Calu3 (cell line): ENCODE measurements around the gene CMYA5. TPM values are rescaled to one million over a fixed set of nuclear protein-coding genes. Genes with fewer than 3 reads are reported as not detected.

Experiments used
- BruUV-seq: library from RNA; stranded (reverse); fragments of 400-500 nt; replicated peaks from 2 replicates; lab custom pipeline; 2021; lab: Mats Ljungman, UMichigan
- CTCF ChIA-PET: fragments of 300-600 bp; sonication (Branson Sonifier 250); formaldehyde crosslinking; loops from one replicate; lab custom pipeline; 2022; ENCODE audit warnings: antibody characterized with exemption; lab: Charles Lee
- DNase-seq: peaks from one replicate; pipeline ENCODE4 v3.0.0; 2022
- H3K27ac Mint-ChIP-seq: one replicate; pipeline ENCODE4 v1.8.0; 2022; ENCODE audit warnings: mixed read lengths; ENCODE audit not compliant: unreplicated experiment
- H3K27me3 Mint-ChIP-seq: one replicate; pipeline ENCODE4 v1.8.0; 2022; ENCODE audit warnings: mixed read lengths; ENCODE audit not compliant: unreplicated experiment
- H3K36me3 Mint-ChIP-seq: one replicate; pipeline ENCODE4 v1.8.0; 2022; ENCODE audit warnings: mild to moderate bottlenecking, moderate library complexity, mixed read lengths; ENCODE audit not compliant: insufficient read depth, unreplicated experiment
- H3K4me1 Mint-ChIP-seq: one replicate; pipeline ENCODE4 v1.8.0; 2022; ENCODE audit warnings: mild to moderate bottlenecking, low read depth, mixed read lengths; ENCODE audit not compliant: unreplicated experiment
- H3K4me3 Mint-ChIP-seq: one replicate; pipeline ENCODE4 v1.8.0; 2022; ENCODE audit warnings: mild to moderate bottlenecking, low read depth, moderate library complexity, mixed read lengths; ENCODE audit not compliant: unreplicated experiment
- H3K9me3 Mint-ChIP-seq: one replicate; pipeline ENCODE4 v1.8.0; 2022; ENCODE audit warnings: low read depth, mixed read lengths; ENCODE audit not compliant: unreplicated experiment
- intact Hi-C: fragments of 100-400 bp; cut with micrococcal nuclease; formaldehyde crosslinking; loops from one replicate; pipeline ENCODE4 v1.10.0; 2022; ENCODE audit not compliant: unreplicated experiment
- total RNA-seq: library from RNA; stranded (reverse); gene quantifications from 2 replicates; pipeline ENCODE4 v1.2.3, GENCODE V29; 2022
- TF ChIP-seq, protein P1 (sequence below): fragments of 200-600 bp; IDR thresholded peaks from one replicate; pipeline ENCODE4 v1.8.0; 2022; ENCODE audit warnings: antibody characterized with exemption; ENCODE audit not compliant: unreplicated experiment

The CMYA5 gene
- total RNA-seq, 1 experiment from 2014 or later, result 3.3 TPM

DNA sequence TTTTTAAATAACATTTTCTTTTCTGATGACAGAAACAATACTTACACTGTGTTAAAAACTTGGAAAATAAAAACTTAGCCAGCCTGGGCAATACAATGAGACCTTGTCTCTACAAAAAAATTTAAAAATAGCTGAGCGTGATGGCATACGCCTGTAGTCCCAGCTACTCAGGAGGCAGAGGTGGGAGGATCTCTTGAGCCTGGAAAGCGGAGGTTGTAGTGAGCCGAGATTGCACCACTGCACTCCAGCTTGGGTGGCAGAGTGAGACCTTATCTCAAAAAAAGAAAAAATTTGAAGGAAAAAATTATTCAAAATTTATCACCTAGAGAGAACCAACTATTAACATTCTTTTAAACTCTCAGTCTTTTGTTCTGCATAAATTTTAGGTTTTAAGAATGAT is 4.9 kb upstream of the CMYA5 start:
- Mint-ChIP-seq H3K9me3 (no peaks in the 10 kb centered on the region), H3K4me1 (peaks cover 15% of the 10 kb centered on the region), H3K36me3 (peaks cover 16% of the 10 kb centered on the region), H3K27me3 (no peaks in the 10 kb centered on the region), H3K4me3 (no peak overlapping the region), H3K27ac (no peak overlapping the region)
- TF ChIP-seq, protein P1, sequence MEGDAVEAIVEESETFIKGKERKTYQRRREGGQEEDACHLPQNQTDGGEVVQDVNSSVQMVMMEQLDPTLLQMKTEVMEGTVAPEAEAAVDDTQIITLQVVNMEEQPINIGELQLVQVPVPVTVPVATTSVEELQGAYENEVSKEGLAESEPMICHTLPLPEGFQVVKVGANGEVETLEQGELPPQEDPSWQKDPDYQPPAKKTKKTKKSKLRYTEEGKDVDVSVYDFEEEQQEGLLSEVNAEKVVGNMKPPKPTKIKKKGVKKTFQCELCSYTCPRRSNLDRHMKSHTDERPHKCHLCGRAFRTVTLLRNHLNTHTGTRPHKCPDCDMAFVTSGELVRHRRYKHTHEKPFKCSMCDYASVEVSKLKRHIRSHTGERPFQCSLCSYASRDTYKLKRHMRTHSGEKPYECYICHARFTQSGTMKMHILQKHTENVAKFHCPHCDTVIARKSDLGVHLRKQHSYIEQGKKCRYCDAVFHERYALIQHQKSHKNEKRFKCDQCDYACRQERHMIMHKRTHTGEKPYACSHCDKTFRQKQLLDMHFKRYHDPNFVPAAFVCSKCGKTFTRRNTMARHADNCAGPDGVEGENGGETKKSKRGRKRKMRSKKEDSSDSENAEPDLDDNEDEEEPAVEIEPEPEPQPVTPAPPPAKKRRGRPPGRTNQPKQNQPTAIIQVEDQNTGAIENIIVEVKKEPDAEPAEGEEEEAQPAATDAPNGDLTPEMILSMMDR, result no peak
- DNase-seq, result no peak
- CTCF ChIA-PET, result interaction anchor here (0.6 kb wide), 1 partner anchor 338 kb away, joined by 4 read pairs; no protein-coding TSS in a partner anchor
- intact Hi-C loops, result no loop called here
- no TSS peak for BruUV-seq

DNA sequence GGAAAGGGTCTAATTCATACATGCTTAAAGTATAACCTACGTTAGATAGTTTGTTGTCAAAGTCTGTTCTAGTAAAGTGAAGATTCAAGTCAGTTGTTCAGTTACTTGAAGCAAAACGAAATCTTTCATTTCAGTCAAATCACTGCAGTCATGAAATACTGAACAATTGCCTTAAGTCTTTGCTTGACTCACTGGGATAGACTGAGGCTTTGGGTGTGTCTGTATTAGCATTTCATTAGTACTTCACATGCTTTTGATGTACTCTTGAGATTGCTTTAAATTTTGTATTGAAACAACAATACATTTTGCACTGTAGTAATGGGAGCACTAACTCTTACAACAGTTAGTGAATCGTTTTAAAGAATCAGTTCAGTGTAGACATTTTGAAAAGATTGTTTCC is 4.0 kb upstream of the CMYA5 start:
- no peaks in the 10 kb centered on the region for H3K9me3 Mint-ChIP-seq
- no peaks in the 10 kb centered on the region for H3K27me3 Mint-ChIP-seq
- no peak overlapping the region for H3K27ac Mint-ChIP-seq
- intact Hi-C loops, result no loop called here
- H3K36me3 Mint-ChIP-seq, result peaks cover 21% of the 10 kb centered on the region
- TF ChIP-seq, protein P1, result no peak
- no peak overlapping the region for H3K4me3 Mint-ChIP-seq
- no peak for DNase-seq
- BruUV-seq, result no TSS peak
- peaks cover 17% of the 10 kb centered on the region for H3K4me1 Mint-ChIP-seq
- CTCF ChIA-PET, result no interaction called here

DNA sequence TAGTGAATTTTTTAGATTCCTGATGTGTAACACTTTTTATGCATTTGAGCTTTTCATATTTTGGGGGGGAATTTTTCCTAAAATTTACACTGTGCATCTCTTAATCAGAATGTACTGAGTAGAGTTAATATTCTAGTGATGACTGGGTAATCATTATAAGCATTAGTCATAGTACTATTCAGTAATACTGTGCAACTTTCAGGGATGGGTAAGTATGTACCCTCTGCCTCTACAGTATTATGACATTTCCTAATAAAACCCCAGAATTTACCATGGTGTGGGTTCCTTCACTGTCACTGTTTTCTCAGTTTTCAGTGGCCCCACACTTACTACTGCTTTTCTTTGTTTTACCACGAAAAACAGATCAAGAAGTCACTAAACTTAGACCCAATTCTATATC is 2.8 kb upstream of the CMYA5 start:
- Mint-ChIP-seq H3K4me1 (peaks cover 29% of the 10 kb centered on the region), H3K36me3 (peaks cover 15% of the 10 kb centered on the region), H3K27ac (no peak overlapping the region), H3K9me3 (no peaks in the 10 kb centered on the region), H3K27me3 (no peaks in the 10 kb centered on the region), H3K4me3 (no peak overlapping the region)
- BruUV-seq, result no TSS peak
- no peak for DNase-seq
- CTCF ChIA-PET, result no interaction called here
- intact Hi-C loops, result no loop called here
- TF ChIP-seq, protein P1, result no peak

DNA sequence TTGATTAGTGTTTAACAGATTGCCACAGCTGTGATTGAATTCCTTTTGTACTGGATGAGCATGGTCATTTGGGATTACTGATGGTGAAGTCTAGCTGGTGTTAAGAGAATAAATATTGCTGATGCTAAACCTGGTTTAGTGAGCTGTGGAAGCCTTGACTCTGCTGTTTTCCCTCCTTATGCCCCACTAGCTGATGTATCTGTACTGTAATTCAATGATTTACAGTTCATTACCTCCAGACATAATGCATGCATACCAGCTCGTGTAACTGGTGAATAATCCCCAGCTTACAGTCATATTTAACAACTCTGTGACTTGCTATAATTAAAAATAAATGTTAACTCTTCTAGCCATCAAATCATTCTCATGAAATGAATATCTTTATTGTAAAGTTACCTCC is 1.7 kb upstream of the CMYA5 start:
- intact Hi-C loops, result no loop called here
- CTCF ChIA-PET, result no interaction called here
- BruUV-seq, result no TSS peak
- Mint-ChIP-seq H3K27ac (no peak overlapping the region), H3K36me3 (peaks cover 12% of the 10 kb centered on the region), H3K4me3 (no peak overlapping the region), H3K4me1 (peaks cover 31% of the 10 kb centered on the region), H3K27me3 (no peaks in the 10 kb centered on the region), H3K9me3 (no peaks in the 10 kb centered on the region)
- TF ChIP-seq, protein P1, result no peak
- no peak for DNase-seq
